Loucy (cell line): Measurements from ENCODE around the gene SIKE1.

Experiments used
- H2AFZ ChIP-seq: fragments of 200-600 bp; sonication (generic); 2 replicates; pipeline ENCODE4 v1.6.0; 2016; ENCODE audit warnings: antibody characterized with exemption, mild to moderate bottlenecking, low read length, moderate library complexity
- H3F3A ChIP-seq: fragments of 200-600 bp; 2 replicates; pipeline ENCODE4 v1.6.0; 2016; ENCODE audit warnings: antibody characterized with exemption, low read depth, mild to moderate bottlenecking
- H3K27me3 ChIP-seq: fragments of 200-600 bp; sonication (generic); 2 replicates; pipeline ENCODE4 v1.6.1; 2014; ENCODE audit warnings: low read length, mild to moderate bottlenecking; ENCODE audit not compliant: insufficient read depth, poor library complexity, severe bottlenecking
- H3K36me3 ChIP-seq: fragments of 200-600 bp; sonication (generic); 2 replicates; pipeline ENCODE4 v1.6.1; 2016; ENCODE audit warnings: low read length; ENCODE audit not compliant: insufficient read depth
- H3K4me1 ChIP-seq: fragments of 200-600 bp; sonication (generic); 2 replicates; pipeline ENCODE4 v1.5.1; 2014; ENCODE audit warnings: low read length, mild to moderate bottlenecking; ENCODE audit not compliant: insufficient read depth, poor library complexity, severe bottlenecking
- H3K4me2 ChIP-seq: fragments of 200-600 bp; sonication (generic); 2 replicates; pipeline ENCODE4 v1.6.0; 2014; ENCODE audit warnings: antibody characterized with exemption, low read length, low read depth, mild to moderate bottlenecking; ENCODE audit not compliant: poor library complexity, severe bottlenecking
- H3K4me3 ChIP-seq: fragments of 200-600 bp; sonication (generic); 2 replicates; pipeline ENCODE4 v1.5.1; 2014; ENCODE audit warnings: low read length, mild to moderate bottlenecking, mixed read lengths; ENCODE audit not compliant: poor library complexity, severe bottlenecking
- H3K79me2 ChIP-seq: fragments of 200-600 bp; sonication (generic); 2 replicates; pipeline ENCODE4 v1.6.1; 2014; ENCODE audit warnings: low read length; ENCODE audit not compliant: insufficient read depth
- H3K9ac ChIP-seq: fragments of 200-600 bp; sonication (generic); 2 replicates; pipeline ENCODE4 v1.6.0; 2014; ENCODE audit warnings: mild to moderate bottlenecking, low read depth, low read length, moderate library complexity; ENCODE audit not compliant: poor library complexity, severe bottlenecking
- H3K9me2 ChIP-seq: fragments of 200-600 bp; sonication (generic); replicated peaks from 2 replicates; pipeline ENCODE4 v1.6.1; 2016; ENCODE audit warnings: low read depth, low read length, mixed read lengths
- H3K9me3 ChIP-seq: fragments of 200-600 bp; sonication (generic); 2 replicates; pipeline ENCODE4 v1.6.1; 2014; ENCODE audit warnings: mild to moderate bottlenecking, antibody characterized with exemption, low read length, low read depth; ENCODE audit not compliant: insufficient read depth
- H4K20me1 ChIP-seq: fragments of 200-600 bp; sonication (generic); 2 replicates; pipeline ENCODE4 v1.6.0; 2014; ENCODE audit warnings: antibody characterized with exemption, low read length, mild to moderate bottlenecking; ENCODE audit not compliant: insufficient read depth, poor library complexity, severe bottlenecking
- CTCF ChIP-seq: fragments of 200-600 bp; sonication (generic); conservative IDR thresholded peaks from 2 replicates; pipeline ENCODE4 v1.5.1; 2014; ENCODE audit warnings: mild to moderate bottlenecking, antibody characterized with exemption, low read length
- EZH2phosphoT487 ChIP-seq: fragments of 200-600 bp; IDR thresholded peaks from 2 replicates; pipeline ENCODE4 v1.6.1; 2018; ENCODE audit warnings: antibody characterized with exemption, mild to moderate bottlenecking, moderate library complexity, borderline replicate concordance

SIKE1 gene

GRCh38 chr1:114741963-114742746 lies 38.3 kb downstream of the SIKE1 start:
- Histone ChIP-seq H3K4me2 (no peak overlapping the region), H3F3A (no peaks in the 10 kb centered on the region), H4K20me1 (peaks cover 90% of the 10 kb centered on the region), H3K27me3 (no peaks in the 10 kb centered on the region), H2AFZ (no peak overlapping the region), H3K36me3 (peaks cover 86% of the 10 kb centered on the region), H3K79me2 (peaks cover 86% of the 10 kb centered on the region), H3K9ac (no peak overlapping the region), H3K9me2 (no peaks in the 10 kb centered on the region), H3K4me1 (peaks cover 15% of the 10 kb centered on the region), H3K4me3 (no peak overlapping the region), H3K9me3 (no peaks in the 10 kb centered on the region)
- no peak for TF ChIP-seq CTCF
- TF ChIP-seq EZH2phosphoT487, result no peak

GRCh38 chr1:114740331-114740730 lies 40.2 kb downstream of the SIKE1 start:
- Histone ChIP-seq H3K4me1 (peaks cover 6% of the 10 kb centered on the region), H3K4me2 (no peak overlapping the region), H3K79me2 (peaks cover 67% of the 10 kb centered on the region), H3K9ac (no peak overlapping the region), H3K9me3 (no peaks in the 10 kb centered on the region), H3K9me2 (no peaks in the 10 kb centered on the region), H3F3A (no peaks in the 10 kb centered on the region), H3K4me3 (no peak overlapping the region), H3K27me3 (no peaks in the 10 kb centered on the region), H2AFZ (no peak overlapping the region), H4K20me1 (peaks cover 83% of the 10 kb centered on the region), H3K36me3 (peaks cover 86% of the 10 kb centered on the region; the same call in 1 of the 2 replicates)
- TF ChIP-seq CTCF (no peak), EZH2phosphoT487 (no peak)

- Histone ChIP-seq H3K9me2 (no peaks in the 10 kb centered on the region), H3F3A (no peaks in the 10 kb centered on the region), H3K4me1 (no peaks in the 10 kb centered on the region), H3K4me2 (no peak overlapping the region), H3K4me3 (no peak overlapping the region), H2AFZ (no peak overlapping the region), H4K20me1 (peaks cover 60% of the 10 kb centered on the region), H3K27me3 (no peaks in the 10 kb centered on the region), H3K9ac (no peak overlapping the region), H3K36me3 (peaks cover 87% of the 10 kb centered on the region), H3K79me2 (peaks cover 38% of the 10 kb centered on the region), H3K9me3 (no peaks in the 10 kb centered on the region)
- TF ChIP-seq EZH2phosphoT487 (no peak), CTCF (no peak)
Measured at GRCh38 chr1:114737314-114737849, 43.1 kb downstream of the SIKE1 start.
